ENCODE results near the gene SPSB1. TPM values are rescaled to one million over a fixed set of nuclear protein-coding genes. Genes with fewer than 3 reads are reported as not detected.

SPSB1 gene
- total and polyA plus RNA-seq, 10 of the 15 experiments (the other 5 are each of a cell fraction or from before 2014, with no cell fraction given): 0.02 to 2.0 (median 0.90) TPM; not detected in 1

GRCh38 chr1:9397047-9397446 lies 104.4 kb downstream of the SPSB1 start:
- in situ Hi-C loops (cut with MboI) (no loop called here), intact Hi-C loops (cut with micrococcal nuclease; ENCODE audit: unreplicated experiment) (no loop called here)
- ChIA-PET CTCF (no interaction called here), RAD21 (ENCODE audit: unreplicated experiment) (interaction anchor here (0.7 kb wide), 1 partner anchor 12 kb away, joined by 3 read pairs; no protein-coding TSS in a partner anchor), SMC1A (ENCODE audit: uncharacterized antibody, unreplicated experiment) (no interaction called here), POLR2A (interaction anchor here (0.6 kb wide), 1 partner anchor 30 kb away, joined by 3 read pairs; no protein-coding TSS in a partner anchor)
- TF ChIP-seq SUPT20H (IDR thresholded peaks at IDR 0.05; ENCODE audit: borderline replicate concordance, control insufficient read depth, low read depth, low read length) (no peak), TCF7 (IDR thresholded peaks at IDR 0.05; ENCODE audit: borderline replicate concordance) (no peak), MAX (IDR thresholded peaks at IDR 0.05; ENCODE audit: low read depth, low read length) (no peak), ZBED1 (IDR thresholded peaks at IDR 0.05; ENCODE audit: borderline replicate concordance) (no peak), HSF1 (IDR thresholded peaks at IDR 0.05; ENCODE audit: low read depth, low read length) (no peak), CBX5 (IDR thresholded peaks at IDR 0.05; ENCODE audit: low read depth) (no peak), NR2C1 (IDR thresholded peaks at IDR 0.05) (no peak), CTCF (IDR thresholded peaks at IDR 0.05 in 2 of 3, conservative IDR thresholded peaks at IDR 0.05 in 1 of 3; ENCODE audit: control insufficient read depth in 2 of 3, extremely low read depth in 1 of 3, insufficient read depth in 1 of 3, low read depth in 3 of 3, low read length in 3 of 3) (no peak), HDAC2 (IDR thresholded peaks at IDR 0.05) (no peak), RFX5 (IDR thresholded peaks at IDR 0.05; ENCODE audit: low read depth, low read length) (no peak), MTA2 (IDR thresholded peaks at IDR 0.05; ENCODE audit: low read depth) (no peak), RCOR1 (conservative IDR thresholded peaks at IDR 0.05; ENCODE audit: low read depth, low read length) (no peak), RUNX3 (IDR thresholded peaks at IDR 0.05; ENCODE audit: low read length) (no peak), STAT1 (conservative IDR thresholded peaks at IDR 0.05) (no peak), BCLAF1 (IDR thresholded peaks at IDR 0.05) (no peak)
- H2AFZ ChIP-seq (ENCODE audit: control insufficient read depth, low read depth, low read length): no peak overlapping the region
- ATAC-seq: no peak
- no TSS peak for BruUV-seq (replicated peaks)
- no peaks in the 10 kb centered on the region for H3K4me1 ChIP-seq (ENCODE audit: control insufficient read depth, insufficient read depth, low read length)
- H3K9ac ChIP-seq (ENCODE audit: control insufficient read depth, insufficient read depth, low read length): no peak overlapping the region
- no peaks in the 10 kb centered on the region for H4K20me1 ChIP-seq (ENCODE audit: control insufficient read depth, insufficient read depth)
- no peaks in the 10 kb centered on the region; a peak in 2 of 4 replicates for H3K27me3 ChIP-seq (replicated peaks in 1 of 2; ENCODE audit: control insufficient read depth in 2 of 2, insufficient read depth in 2 of 2, low read length in 1 of 2)
- peaks cover 2% of the 10 kb centered on the region; the same call in 2 of the 3 replicates for H3K9me3 ChIP-seq (replicated peaks; ENCODE audit: control insufficient read depth, insufficient read depth, low read length)
- no peak overlapping the region for H3K4me2 ChIP-seq (ENCODE audit: control insufficient read depth, insufficient read depth)
- no peaks in the 10 kb centered on the region for H3K79me2 ChIP-seq (ENCODE audit: control insufficient read depth, insufficient read depth, low read length)
- DNase-seq (ENCODE audit: low read depth, low spot score): no peak
- no peak overlapping the region for H3K4me3 ChIP-seq
- H3K27ac ChIP-seq (ENCODE audit: control insufficient read depth, insufficient read depth): no peak overlapping the region
- no peak for FAIRE-seq
- no peaks in the 10 kb centered on the region for H3K36me3 ChIP-seq (ENCODE audit: control insufficient read depth in 2 of 2, insufficient read depth in 2 of 2, low read length in 1 of 2)
- WGBS (ENCODE audit: insufficient coverage, insufficient replicate concordance, low lambda C conversion rate, missing lambda C conversion rate): 63% methylated on average over 6 of the region's 6 CpGs

All from GM12878 (cell line).